GM23338 (cell line): Measurements from ENCODE around the gene NCOA1. TPM values are rescaled to one million over a fixed set of nuclear protein-coding genes. Genes with fewer than 3 reads are reported as not detected.

Experiments used
- ATAC-seq: fragments of 200-7000 bp; cut with Tn5 transposase; 3 replicates; pipeline ENCODE4 v1.9.1; 2020
- DNase-seq: peaks from one replicate; pipeline ENCODE4 v3.0.0-alpha.2; 2015; ENCODE audit warnings: low spot score
- H2AFZ ChIP-seq: fragments of 200-600 bp; sonication (generic); 2 replicates; pipeline ENCODE4 v1.8.0; 2016; ENCODE audit warnings: antibody characterized with exemption, mild to moderate bottlenecking, moderate library complexity
- H3F3A ChIP-seq: fragments of 200-600 bp; sonication (generic); replicated peaks from 2 replicates; pipeline ENCODE4 v1.8.0; 2017; ENCODE audit warnings: antibody characterized with exemption, mixed run types, low read depth
- H3K27ac ChIP-seq: fragments of 200-600 bp; sonication (generic); 2 replicates; pipeline ENCODE4 v1.6.1; 2016; ENCODE audit warnings: low read depth
- H3K27me3 ChIP-seq: fragments of 200-600 bp; sonication (generic); 2 replicates; pipeline ENCODE4 v1.8.0; 2016; ENCODE audit warnings: mild to moderate bottlenecking, mixed run types, moderate library complexity; ENCODE audit not compliant: insufficient read depth
- H3K36me3 ChIP-seq: fragments of 200-600 bp; sonication (generic); 2 replicates; pipeline ENCODE4 v1.8.0; 2016; ENCODE audit warnings: mild to moderate bottlenecking; ENCODE audit not compliant: insufficient read depth
- H3K4me1 ChIP-seq: fragments of 200-600 bp; sonication (generic); 2 replicates; pipeline ENCODE4 v1.8.0; 2016; ENCODE audit warnings: mild to moderate bottlenecking, moderate library complexity; ENCODE audit not compliant: insufficient read depth
- H3K4me2 ChIP-seq: fragments of 200-600 bp; sonication (generic); 2 replicates; pipeline ENCODE4 v1.7.1; 2017; ENCODE audit warnings: mixed run types
- H3K4me3 ChIP-seq: fragments of 200-600 bp; sonication (generic); 2 replicates; pipeline ENCODE4 v1.6.1; 2016; ENCODE audit warnings: mixed run types
- H3K79me2 ChIP-seq: fragments of 200-600 bp; sonication (generic); replicated peaks from 2 replicates; pipeline ENCODE4 v1.8.0; 2017; ENCODE audit warnings: mild to moderate bottlenecking; ENCODE audit not compliant: insufficient read depth
- H3K9me2 ChIP-seq: fragments of 200-600 bp; sonication (generic); 2 replicates; pipeline ENCODE4 v1.8.0; 2017; ENCODE audit not compliant: insufficient read depth
- H4K20me1 ChIP-seq: fragments of 200-600 bp; sonication (generic); replicated peaks from 2 replicates; pipeline ENCODE4 v1.8.0; 2017; ENCODE audit warnings: mild to moderate bottlenecking; ENCODE audit not compliant: insufficient read depth
- H3K27ac Mint-ChIP-seq: 2 replicates; pipeline ENCODE4 v1.8.0; 2020; ENCODE audit warnings: inconsistent platforms, mild to moderate bottlenecking, moderate library complexity, mixed read lengths
- H3K27me3 Mint-ChIP-seq: 3 replicates; pipeline ENCODE4 v1.8.0; 2022; ENCODE audit warnings: low read depth, mild to moderate bottlenecking, moderate library complexity, mixed read lengths, inconsistent platforms; ENCODE audit not compliant: insufficient read depth, poor library complexity
- H3K36me3 Mint-ChIP-seq: 3 replicates; pipeline ENCODE4 v1.8.0; 2021; ENCODE audit warnings: low read depth, mild to moderate bottlenecking, inconsistent platforms, moderate library complexity, mixed read lengths
- H3K4me1 Mint-ChIP-seq: 3 replicates; pipeline ENCODE4 v1.8.0; 2020; ENCODE audit warnings: mild to moderate bottlenecking, inconsistent platforms, mixed read lengths
- H3K4me3 Mint-ChIP-seq: 3 replicates; pipeline ENCODE4 v1.8.0; 2021; ENCODE audit warnings: moderate library complexity, mild to moderate bottlenecking, inconsistent platforms, mixed read lengths
- H3K9me3 Mint-ChIP-seq: 3 replicates; pipeline ENCODE4 v1.8.0; 2020; ENCODE audit warnings: moderate library complexity, mild to moderate bottlenecking, inconsistent platforms, mixed read lengths
- CREB1 ChIP-seq: fragments of 250-450 bp; sonication (Bioruptor Pico); IDR thresholded peaks from 2 replicates; pipeline ENCODE4 v1.5.0; 2020; ENCODE audit warnings: low read depth, mild to moderate bottlenecking, moderate library complexity
- EZH2 ChIP-seq: fragments of 200-600 bp; sonication (generic); IDR thresholded peaks from one replicate; pipeline ENCODE4 v1.8.0; 2017; ENCODE audit warnings: antibody characterized with exemption, mild to moderate bottlenecking, low read depth; ENCODE audit not compliant: unreplicated experiment
- EZH2phosphoT487 ChIP-seq: fragments of 200-600 bp; sonication (generic); IDR thresholded peaks from one replicate; pipeline ENCODE4 v1.8.1; 2018; ENCODE audit warnings: antibody characterized with exemption; ENCODE audit not compliant: unreplicated experiment
- NANOG ChIP-seq: IDR thresholded peaks from 2 replicates; pipeline ENCODE4 v1.6.1; 2016; ENCODE audit warnings: antibody characterized with exemption, borderline replicate concordance
- POLR2AphosphoS5 ChIP-seq: IDR thresholded peaks from 2 replicates; pipeline ENCODE4 v1.6.1; 2016; ENCODE audit warnings: antibody characterized with exemption, low read depth
- ZNF114 ChIP-seq: fragments of 250-450 bp; sonication (Bioruptor Pico); IDR thresholded peaks from 2 replicates; pipeline ENCODE4 v1.5.0; 2020; ENCODE audit warnings: mild to moderate bottlenecking, moderate library complexity
- ZNF331 ChIP-seq: fragments of 250-450 bp; sonication (Bioruptor Pico); IDR thresholded peaks from 2 replicates; pipeline ENCODE4 v1.5.0; 2020; ENCODE audit warnings: low read depth, mild to moderate bottlenecking, moderate library complexity
- polyA plus RNA-seq: library from polyadenylated mRNA; unstranded; fragments of >200 nt; fragmentation: Nextera tagmentation; extraction: Ambion mirVana; gene quantifications from 2 replicates; pipeline ENCODE4 v1.2.1, GENCODE V29; 2016
- total RNA-seq: library from RNA; depleted of rRNA; stranded (reverse); fragments of >200 nt; shearing (Covaris generic); gene quantifications from 2 replicates; pipeline ENCODE4 v1.2.3, GENCODE V29; 2014
- TF ChIP-seq, protein P1 (sequence below): IDR thresholded peaks from one replicate; pipeline ENCODE4 v1.6.1; 2018; ENCODE audit warnings: antibody characterized with exemption; ENCODE audit not compliant: unreplicated experiment
- TF ChIP-seq, protein P2 (sequence below), 2 experiments: fragments of 200-600 bp in 1 of 2; sonication (generic) in 1 of 2; conservative IDR thresholded peaks; 2 replicates each; pipeline versions ENCODE4 v1.5.1 to v1.6.1; 2016 to 2017; ENCODE audit warnings: antibody characterized with exemption in 2 of 2, low read depth in 2 of 2, mild to moderate bottlenecking in 2 of 2, moderate library complexity in 1 of 2
- TF ChIP-seq, protein P3 (sequence below): fragments of 250-450 bp; sonication (Bioruptor Pico); IDR thresholded peaks from 2 replicates; pipeline ENCODE4 v1.5.0; 2020; ENCODE audit warnings: mild to moderate bottlenecking, moderate library complexity

Gene NCOA1
- total and polyA plus RNA-seq, 2 experiments from 2014 or later, result 7.1 to 15.1 TPM

DNA sequence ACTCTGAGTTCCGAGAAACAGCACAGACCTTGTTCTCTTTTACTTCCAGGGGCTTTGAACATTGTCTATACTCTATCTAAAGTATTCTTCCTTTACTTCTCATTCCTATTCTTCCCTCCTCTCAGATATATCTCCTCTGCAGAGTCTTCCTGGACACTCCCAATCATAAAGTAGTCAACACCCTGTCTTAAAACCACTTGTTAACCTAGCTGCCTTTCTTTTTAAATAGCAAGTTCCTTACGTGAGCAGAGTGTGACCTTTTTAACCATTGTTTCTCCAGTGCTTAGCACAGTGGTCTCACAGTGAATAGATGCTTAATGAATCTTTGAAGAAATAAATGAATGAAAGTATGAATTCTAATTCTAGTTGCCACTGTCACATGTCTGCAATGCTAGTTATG, 254.8 kb downstream of the NCOA1 start:
- H3K9me3 Mint-ChIP-seq, result no peaks in the 10 kb centered on the region
- ATAC-seq, result no peak
- no peak for TF ChIP-seq EZH2phosphoT487
- no peak for TF ChIP-seq NANOG
- no peak for TF ChIP-seq ZNF331 (CRISPR knock-in tag)
- TF ChIP-seq EZH2, result no peak
- TF ChIP-seq POLR2AphosphoS5, result no peak
- no peak for TF ChIP-seq CREB1
- TF ChIP-seq, protein P1, sequence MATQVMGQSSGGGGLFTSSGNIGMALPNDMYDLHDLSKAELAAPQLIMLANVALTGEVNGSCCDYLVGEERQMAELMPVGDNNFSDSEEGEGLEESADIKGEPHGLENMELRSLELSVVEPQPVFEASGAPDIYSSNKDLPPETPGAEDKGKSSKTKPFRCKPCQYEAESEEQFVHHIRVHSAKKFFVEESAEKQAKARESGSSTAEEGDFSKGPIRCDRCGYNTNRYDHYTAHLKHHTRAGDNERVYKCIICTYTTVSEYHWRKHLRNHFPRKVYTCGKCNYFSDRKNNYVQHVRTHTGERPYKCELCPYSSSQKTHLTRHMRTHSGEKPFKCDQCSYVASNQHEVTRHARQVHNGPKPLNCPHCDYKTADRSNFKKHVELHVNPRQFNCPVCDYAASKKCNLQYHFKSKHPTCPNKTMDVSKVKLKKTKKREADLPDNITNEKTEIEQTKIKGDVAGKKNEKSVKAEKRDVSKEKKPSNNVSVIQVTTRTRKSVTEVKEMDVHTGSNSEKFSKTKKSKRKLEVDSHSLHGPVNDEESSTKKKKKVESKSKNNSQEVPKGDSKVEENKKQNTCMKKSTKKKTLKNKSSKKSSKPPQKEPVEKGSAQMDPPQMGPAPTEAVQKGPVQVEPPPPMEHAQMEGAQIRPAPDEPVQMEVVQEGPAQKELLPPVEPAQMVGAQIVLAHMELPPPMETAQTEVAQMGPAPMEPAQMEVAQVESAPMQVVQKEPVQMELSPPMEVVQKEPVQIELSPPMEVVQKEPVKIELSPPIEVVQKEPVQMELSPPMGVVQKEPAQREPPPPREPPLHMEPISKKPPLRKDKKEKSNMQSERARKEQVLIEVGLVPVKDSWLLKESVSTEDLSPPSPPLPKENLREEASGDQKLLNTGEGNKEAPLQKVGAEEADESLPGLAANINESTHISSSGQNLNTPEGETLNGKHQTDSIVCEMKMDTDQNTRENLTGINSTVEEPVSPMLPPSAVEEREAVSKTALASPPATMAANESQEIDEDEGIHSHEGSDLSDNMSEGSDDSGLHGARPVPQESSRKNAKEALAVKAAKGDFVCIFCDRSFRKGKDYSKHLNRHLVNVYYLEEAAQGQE, result no peak
- no peak for TF ChIP-seq ZNF114 (CRISPR knock-in tag)
- TF ChIP-seq, protein P2, sequence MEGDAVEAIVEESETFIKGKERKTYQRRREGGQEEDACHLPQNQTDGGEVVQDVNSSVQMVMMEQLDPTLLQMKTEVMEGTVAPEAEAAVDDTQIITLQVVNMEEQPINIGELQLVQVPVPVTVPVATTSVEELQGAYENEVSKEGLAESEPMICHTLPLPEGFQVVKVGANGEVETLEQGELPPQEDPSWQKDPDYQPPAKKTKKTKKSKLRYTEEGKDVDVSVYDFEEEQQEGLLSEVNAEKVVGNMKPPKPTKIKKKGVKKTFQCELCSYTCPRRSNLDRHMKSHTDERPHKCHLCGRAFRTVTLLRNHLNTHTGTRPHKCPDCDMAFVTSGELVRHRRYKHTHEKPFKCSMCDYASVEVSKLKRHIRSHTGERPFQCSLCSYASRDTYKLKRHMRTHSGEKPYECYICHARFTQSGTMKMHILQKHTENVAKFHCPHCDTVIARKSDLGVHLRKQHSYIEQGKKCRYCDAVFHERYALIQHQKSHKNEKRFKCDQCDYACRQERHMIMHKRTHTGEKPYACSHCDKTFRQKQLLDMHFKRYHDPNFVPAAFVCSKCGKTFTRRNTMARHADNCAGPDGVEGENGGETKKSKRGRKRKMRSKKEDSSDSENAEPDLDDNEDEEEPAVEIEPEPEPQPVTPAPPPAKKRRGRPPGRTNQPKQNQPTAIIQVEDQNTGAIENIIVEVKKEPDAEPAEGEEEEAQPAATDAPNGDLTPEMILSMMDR (conservative IDR thresholded peaks at IDR 0.05; ENCODE audit: low read depth in 2 of 2), result no peak
- TF ChIP-seq, protein P3, sequence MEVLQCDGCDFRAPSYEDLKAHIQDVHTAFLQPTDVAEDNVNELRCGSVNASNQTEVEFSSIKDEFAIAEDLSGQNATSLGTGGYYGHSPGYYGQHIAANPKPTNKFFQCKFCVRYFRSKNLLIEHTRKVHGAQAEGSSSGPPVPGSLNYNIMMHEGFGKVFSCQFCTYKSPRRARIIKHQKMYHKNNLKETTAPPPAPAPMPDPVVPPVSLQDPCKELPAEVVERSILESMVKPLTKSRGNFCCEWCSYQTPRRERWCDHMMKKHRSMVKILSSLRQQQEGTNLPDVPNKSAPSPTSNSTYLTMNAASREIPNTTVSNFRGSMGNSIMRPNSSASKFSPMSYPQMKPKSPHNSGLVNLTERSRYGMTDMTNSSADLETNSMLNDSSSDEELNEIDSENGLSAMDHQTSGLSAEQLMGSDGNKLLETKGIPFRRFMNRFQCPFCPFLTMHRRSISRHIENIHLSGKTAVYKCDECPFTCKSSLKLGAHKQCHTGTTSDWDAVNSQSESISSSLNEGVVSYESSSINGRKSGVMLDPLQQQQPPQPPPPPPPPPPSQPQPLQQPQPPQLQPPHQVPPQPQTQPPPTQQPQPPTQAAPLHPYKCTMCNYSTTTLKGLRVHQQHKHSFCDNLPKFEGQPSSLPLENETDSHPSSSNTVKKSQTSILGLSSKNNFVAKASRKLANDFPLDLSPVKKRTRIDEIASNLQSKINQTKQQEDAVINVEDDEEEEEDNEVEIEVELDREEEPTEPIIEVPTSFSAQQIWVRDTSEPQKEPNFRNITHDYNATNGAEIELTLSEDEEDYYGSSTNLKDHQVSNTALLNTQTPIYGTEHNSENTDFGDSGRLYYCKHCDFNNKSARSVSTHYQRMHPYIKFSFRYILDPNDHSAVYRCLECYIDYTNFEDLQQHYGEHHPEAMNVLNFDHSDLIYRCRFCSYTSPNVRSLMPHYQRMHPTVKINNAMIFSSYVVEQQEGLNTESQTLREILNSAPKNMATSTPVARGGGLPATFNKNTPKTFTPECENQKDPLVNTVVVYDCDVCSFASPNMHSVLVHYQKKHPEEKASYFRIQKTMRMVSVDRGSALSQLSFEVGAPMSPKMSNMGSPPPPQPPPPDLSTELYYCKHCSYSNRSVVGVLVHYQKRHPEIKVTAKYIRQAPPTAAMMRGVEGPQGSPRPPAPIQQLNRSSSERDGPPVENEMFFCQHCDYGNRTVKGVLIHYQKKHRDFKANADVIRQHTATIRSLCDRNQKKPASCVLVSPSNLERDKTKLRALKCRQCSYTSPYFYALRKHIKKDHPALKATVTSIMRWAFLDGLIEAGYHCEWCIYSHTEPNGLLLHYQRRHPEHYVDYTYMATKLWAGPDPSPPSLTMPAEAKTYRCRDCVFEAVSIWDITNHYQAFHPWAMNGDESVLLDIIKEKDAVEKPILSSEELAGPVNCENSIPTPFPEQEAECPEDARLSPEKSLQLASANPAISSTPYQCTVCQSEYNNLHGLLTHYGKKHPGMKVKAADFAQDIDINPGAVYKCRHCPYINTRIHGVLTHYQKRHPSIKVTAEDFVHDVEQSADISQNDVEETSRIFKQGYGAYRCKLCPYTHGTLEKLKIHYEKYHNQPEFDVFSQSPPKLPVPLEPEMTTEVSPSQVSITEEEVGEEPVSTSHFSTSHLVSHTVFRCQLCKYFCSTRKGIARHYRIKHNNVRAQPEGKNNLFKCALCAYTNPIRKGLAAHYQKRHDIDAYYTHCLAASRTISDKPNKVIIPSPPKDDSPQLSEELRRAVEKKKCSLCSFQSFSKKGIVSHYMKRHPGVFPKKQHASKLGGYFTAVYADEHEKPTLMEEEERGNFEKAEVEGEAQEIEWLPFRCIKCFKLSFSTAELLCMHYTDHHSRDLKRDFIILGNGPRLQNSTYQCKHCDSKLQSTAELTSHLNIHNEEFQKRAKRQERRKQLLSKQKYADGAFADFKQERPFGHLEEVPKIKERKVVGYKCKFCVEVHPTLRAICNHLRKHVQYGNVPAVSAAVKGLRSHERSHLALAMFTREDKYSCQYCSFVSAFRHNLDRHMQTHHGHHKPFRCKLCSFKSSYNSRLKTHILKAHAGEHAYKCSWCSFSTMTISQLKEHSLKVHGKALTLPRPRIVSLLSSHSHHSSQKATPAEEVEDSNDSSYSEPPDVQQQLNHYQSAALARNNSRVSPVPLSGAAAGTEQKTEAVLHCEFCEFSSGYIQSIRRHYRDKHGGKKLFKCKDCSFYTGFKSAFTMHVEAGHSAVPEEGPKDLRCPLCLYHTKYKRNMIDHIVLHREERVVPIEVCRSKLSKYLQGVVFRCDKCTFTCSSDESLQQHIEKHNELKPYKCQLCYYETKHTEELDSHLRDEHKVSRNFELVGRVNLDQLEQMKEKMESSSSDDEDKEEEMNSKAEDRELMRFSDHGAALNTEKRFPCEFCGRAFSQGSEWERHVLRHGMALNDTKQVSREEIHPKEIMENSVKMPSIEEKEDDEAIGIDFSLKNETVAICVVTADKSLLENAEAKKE (CRISPR knock-in tag), result no peak

More for the DNA sequence above, 254.8 kb downstream of the NCOA1 start:
- no peaks in the 10 kb centered on the region for H3K9me2 ChIP-seq
- Mint-ChIP-seq H3K27ac (no peak overlapping the region), H3K4me3 (no peak overlapping the region), H3K27me3 (no peaks in the 10 kb centered on the region), H3K36me3 (no peaks in the 10 kb centered on the region), H3K4me1 (peaks cover 6% of the 10 kb centered on the region)
- H3K27me3 ChIP-seq, result no peaks in the 10 kb centered on the region
- H4K20me1 ChIP-seq, result no peaks in the 10 kb centered on the region
- no peaks in the 10 kb centered on the region for H3K79me2 ChIP-seq
- H3F3A ChIP-seq, result no peaks in the 10 kb centered on the region
- H3K4me3 ChIP-seq, result no peak overlapping the region
- no peaks in the 10 kb centered on the region for H3K4me1 ChIP-seq
- no peak overlapping the region for H2AFZ ChIP-seq
- no peaks in the 10 kb centered on the region for H3K36me3 ChIP-seq
- no peak for DNase-seq
- no peak overlapping the region for H3K27ac ChIP-seq
- H3K4me2 ChIP-seq, result no peak overlapping the region
